NK-92 (cell line): ENCODE measurements around the gene MSH3.
"Not testable (repeated sequence)": the region's sequence is repeated elsewhere in the genome, so short reads cannot be mapped to it uniquely, and the experiment has no call there.

ENCODE experiments used
- DNase-seq: peaks from one replicate; lab custom pipeline; 2025; ENCODE audit not compliant: unreplicated experiment; lab: John Stamatoyannopoulos, UW

The MSH3 gene

DNA sequence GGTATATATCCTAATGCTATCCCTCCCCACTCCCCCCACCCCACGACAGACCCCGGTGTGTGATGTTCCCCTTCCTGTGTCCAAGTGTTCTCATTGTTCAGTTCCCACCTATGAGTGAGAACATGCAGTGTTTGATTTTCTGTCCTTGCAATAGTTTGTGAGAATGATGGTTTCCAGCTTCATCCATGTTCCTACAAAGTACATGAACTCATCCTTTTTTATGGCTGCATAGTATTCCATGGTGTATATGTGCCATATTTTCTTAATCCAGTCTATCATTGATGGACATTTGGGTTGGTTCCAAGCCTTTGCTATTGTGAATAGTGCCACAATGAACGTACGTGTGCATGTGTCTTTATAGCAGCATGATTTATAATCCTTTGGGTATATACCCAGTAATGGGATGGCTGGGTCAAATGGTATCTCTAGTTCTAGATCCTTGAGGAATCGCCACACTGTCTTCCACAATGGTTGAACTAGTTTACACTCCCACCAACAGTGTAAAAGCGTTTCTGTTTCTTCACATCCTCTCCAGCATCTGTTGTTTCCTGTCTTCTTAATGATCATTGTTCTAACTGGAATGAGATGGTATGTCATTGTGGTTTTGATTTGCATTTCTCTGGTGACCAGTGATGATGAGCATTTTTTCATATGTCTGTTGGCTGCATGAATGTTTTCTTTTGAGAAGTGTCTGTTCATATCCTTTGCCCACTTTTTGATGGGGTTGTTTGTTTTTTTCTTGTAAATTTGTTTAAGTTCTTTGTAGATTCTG, 186.8 kb downstream of the MSH3 start:
- DNase-seq, result not testable (repeated sequence)

DNA sequence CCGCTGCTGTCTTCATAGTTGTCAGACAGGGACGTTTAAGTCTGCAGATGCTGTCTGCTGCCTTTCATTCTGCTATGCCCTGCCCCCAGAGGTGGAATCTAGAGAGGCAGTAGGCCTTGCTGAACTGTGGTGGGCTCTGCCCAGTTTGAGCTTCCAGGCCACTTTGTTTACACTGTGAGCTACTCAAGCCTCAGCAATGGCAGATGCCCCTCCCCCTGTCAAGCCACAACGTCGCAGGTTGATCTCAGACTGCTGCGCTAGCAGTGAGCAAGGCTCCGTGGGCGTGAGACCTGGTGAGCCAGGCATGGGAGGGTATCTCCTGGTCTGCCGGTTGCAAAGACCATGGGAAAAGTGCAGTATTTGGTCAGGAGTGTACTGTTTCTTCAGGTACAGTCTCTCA, 192.0 kb downstream of the MSH3 start:
- not testable (repeated sequence) for DNase-seq

DNA sequence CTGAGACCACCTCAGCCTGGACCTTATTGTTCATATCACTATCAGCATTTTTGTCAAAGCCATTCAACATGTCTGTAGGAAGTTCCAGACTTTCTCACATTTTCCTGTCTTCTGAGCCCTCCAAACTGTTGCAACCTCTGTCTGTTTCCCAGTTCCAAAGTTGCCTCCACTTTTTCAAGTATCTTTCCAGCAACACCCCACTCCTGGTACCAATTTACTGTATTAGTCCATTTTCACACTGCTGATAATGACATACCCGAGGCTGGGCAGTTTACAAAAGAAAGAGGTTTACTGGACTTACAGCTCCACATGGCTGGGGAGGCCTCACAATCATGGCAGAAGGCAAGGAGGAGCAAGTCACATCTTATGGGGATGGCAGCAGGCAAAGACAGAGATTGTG, 195.7 kb downstream of the MSH3 start:
- not testable (repeated sequence) for DNase-seq

DNA sequence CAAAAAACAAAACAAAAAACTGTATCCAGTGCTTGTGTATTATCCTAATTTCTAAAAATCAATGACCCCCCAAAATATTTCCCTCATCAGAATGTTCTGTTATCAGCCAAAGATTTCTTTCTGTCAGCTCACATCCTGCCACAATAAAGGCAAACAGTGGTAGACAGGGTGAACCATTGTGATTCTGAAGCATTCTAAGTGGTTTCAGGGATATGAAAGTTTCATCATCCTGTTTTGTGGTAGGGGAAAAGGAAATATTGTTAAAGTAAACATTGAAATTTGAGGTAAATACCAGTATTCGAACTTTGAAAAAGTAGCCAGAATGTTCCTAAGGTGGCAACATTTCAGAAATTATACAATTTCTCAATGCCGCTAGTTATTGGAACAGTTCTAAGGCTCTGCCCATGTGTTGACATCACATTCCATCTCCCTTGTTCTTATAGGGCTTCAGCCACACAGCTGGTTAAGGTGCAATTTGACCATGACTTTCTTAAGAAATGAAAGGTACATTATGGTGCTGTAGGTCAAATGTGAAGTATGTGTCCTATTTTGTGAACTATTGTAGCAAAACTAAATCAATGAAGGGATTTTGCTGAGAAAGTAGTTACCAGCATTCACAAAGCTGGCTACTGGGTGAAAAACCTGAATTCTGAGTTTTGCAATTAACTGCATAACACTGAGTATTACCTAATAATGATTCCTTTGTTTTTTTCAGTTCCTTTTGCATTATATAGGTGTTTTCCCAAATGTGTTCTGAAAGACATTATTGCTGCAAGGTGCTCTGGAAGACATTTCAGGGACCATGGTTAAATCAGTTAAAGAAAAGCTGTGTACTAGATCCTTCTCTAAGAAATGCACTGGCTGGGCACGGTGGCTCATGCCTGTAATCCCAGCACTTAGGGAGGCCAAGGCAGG, 198.1 kb downstream of the MSH3 start:
- no peak for DNase-seq

DNA sequence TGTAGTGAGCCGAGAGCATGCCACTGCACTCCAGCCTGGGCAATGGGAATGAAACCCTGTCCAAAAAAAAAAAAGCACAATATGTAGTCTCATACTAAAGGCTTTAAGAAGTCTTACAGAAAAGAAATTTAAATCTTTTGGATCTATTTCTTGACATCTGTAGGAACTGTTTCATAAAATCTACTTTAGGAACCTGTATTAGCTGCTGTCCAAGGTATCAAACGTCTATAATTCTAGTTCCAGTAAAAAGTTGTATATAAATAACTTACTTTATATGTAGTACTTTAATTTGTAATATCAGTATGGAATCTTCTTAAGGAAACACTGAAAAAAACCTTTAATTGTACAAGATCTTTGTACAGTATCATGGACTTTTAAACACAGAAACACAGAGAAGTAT, 199.0 kb downstream of the MSH3 start:
- DNase-seq, result no peak

DNA sequence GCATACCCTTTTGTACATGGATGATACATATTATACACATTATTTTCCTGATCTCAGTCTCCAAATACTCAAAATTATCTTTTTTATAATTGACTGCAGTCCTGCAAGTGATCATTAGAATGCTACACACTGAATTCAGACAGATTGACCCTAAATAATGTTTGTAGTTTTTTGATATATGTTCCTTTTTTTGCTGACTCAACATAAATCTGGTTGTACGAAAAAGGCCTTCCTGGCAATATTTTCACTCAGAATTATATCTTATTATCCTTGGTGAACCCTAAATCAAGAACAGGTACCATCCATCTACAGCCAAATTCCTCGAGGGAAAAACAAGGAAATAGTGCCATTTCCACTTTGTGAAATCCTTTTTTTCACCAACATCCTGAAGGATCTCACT, 200.1 kb downstream of the MSH3 start:
- DNase-seq, result no peak

DNA sequence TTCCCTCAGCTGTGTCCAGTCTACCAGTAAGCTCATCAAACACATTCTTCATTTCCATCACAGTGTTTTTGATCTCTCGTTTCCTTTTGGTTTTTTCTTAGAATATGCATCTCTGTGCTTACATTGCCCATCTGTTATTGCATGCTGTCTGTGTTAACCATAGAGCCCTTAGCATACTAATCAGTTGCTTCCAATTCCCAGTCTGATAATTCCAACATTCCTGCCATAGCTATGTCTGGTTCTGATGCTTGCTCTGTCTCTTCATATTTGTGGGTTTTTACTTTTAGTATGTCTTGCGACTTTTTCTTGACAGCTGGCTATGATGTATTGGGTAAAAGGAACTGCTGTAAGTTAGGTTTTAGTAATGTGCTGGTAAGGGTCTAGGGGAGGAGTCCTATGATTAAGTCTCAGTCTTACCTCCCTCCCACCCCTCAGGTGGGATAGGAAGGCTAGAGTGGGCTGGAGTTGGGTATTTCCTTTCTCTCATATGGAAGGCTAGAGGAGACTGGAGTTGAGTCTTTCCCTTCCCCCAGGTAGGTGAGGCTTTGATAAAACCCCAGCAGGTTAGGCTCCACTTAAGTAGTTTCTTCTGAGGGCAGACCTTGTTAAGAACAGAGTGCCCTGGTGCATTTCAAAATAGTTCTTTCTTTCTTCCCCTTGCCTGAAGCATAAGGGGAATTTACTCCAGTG, 206.6 kb downstream of the MSH3 start:
- DNase-seq, result no peak

DNA sequence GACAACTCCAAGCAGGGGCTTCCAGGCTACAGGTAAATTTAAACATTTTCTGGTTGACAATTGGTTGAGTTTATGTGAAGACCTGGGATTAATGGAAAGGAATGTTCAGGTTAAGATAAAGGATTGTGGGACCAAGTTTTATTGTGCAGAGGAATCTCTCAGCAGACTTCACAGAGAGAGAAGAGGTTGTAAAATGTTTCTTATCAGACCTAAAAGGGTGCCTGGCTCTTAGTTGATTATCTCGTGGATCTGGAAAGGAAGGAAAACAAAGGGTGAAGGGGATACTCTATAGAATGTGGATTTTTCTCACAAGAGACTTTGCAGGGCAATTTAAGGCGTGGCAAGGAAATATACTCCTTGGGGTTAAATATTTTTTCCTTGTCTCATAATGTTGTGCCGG, 209.3 kb downstream of the MSH3 start:
- no peak for DNase-seq

DNA sequence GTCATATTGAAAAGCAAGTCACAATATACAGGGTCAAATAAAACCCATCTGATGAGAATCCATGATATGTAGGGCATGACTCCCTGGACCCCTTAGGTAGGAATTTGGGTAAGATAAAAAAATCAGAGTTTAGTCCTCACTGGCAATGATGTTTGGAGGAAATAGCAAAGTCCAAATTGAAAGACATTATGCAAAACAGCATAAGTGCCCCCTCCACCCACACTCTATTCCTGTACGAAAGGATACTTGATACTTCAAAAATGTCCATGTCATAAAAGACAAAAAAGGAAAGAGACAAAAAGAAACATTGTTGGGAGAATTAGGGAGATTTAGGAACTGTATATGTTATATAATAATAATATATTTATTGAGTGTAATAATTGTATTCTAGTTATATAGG, 209.7 kb downstream of the MSH3 start:
- DNase-seq, result no peak

DNA sequence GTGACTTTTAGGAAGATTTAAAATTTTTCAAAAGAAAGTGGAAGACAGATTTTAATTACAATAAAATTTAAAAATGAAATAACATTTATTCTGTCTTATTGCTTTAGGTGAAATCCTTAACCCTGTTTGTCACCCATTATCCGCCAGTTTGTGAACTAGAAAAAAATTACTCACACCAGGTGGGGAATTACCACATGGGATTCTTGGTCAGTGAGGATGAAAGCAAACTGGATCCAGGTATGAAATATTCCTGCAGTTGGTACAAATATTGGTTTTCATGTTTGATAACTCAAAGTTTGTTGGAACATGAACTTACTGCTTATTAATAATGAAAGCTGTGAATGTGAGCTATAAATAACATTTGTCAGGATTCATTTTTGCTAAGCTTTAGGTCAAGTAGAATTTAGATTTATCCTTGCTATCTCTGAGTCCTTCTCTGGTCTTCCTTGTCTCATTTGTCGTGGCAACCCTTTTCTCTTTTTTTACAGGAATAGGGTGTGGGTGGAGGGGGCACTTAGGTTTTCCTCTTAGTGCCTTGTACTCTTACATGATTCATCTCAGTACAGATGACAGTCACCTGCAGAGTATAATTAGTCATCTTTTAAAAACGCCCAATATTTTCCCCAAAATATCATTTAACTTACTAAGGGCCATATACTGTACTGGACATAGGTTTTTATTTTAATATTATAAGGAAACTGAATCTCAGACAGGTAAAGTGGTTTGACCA, 210.4 kb downstream of the MSH3 start:
- DNase-seq, result no peak

DNA sequence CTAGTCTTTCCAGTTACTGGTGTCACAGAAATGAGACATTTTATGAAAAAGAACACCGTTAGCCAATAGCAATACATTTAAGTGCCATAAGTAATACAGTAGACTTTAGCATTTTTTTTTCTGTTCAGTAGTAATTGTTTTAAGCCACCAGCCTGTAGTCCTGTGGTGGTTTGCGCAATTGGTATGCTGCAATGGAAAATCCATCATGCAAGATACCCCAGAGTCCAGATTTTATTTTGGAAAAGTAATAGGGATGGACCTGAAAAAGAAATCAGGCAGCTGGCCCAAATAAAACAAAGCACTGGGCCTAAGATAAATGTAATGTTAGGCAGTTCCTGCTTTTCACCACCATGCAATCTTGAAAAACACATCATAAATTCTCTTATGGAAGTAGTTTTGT, 211.1 kb downstream of the MSH3 start:
- DNase-seq, result no peak

DNA sequence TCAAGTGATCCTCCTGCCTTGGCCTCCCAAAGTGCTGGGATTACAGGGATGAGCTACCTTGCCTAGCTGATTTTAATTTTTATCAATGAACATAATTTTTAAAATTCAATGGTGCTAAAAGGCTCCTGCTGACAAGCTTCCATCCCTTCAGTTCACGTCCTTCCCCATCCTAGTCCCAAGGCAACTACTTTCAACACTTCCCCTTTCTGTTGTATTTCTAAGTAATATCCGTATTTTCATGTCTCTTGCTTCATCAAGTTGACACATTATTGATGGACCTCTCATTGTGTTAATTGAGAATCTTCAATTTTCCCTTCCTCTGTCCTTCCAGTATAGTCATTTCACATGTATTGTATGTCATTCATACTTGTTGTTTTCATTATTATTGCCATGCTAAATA, 211.9 kb downstream of the MSH3 start:
- no peak for DNase-seq

DNA sequence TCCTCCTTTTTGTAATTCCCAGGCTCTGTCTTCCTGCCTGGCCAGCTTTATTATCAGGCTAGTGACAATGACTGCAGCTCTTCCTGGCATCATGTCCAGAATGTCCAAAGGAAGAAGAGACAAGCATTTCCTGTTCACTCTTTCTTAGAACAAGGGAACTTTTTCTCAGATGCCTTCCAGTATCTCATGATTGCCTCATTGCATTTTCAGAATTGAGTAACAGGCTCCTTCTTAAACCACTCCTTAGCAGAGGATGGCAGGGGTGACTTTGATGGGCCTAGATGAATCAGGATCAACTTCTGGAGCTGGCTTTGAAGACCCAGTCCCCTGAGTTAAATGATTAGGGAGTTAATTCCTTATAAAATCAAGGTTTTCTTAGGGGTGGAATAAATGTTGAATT, 212.8 kb downstream of the MSH3 start:
- DNase-seq, result no peak

DNA sequence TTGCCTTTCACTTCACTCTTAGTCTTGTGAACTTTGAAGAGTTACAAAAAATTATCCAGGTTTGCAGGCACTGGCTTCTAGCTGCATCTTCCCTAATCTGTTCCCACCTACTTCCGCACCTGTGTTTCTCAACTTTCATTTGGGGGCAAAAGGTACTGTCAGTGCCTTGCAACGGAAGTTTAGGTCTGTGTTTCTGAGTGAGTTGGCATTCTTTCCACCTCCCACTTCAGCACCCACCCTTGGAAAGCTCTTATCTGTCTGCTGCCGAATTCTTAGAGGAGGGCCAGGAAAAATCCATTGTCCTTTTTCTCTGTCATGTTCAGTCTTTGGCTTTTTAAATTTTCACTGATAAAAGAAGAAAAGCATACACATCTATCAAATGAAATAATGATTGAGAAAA, 216.0 kb downstream of the MSH3 start:
- DNase-seq, result no peak

DNA sequence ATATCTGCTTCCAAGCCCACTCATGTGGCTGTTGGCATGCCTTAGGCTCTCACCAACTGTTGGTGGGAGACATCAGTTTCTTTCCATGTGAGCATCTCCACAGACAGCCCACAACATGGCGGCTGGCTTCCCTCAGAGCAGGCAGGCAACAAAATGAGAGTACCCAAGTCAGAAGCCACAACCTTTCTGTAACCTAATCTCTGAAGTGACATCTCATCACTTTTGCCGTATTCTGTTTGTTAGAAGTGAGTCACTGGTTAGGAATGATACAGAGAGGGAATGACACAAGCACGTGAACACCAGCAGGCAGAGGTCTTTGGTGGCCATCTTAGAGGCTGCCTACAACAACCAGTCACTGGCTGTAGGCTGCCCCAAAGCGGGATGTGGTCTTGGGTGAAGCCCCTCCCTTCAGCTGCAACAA, 217.1 kb downstream of the MSH3 start:
- DNase-seq, result no peak

DNA sequence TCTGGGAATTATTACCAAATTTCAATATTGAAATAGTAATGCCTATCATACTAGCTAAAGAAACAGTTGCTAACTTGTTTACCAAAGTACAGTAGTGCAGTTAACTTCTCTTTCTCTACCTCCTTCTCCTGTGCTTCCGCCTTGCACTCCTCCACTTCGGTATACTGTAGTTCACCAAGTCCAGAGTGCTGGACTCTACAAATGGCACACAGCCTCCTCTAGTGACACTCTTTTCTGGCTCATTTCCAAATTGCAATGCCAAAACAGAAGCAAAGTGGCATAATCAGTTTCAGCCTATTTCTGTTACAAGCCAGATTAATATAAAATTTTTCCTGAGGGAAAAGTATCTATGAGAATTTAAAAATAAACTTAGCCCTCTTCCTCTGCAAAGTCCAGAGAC, 219.7 kb downstream of the MSH3 start:
- DNase-seq, result no peak

DNA sequence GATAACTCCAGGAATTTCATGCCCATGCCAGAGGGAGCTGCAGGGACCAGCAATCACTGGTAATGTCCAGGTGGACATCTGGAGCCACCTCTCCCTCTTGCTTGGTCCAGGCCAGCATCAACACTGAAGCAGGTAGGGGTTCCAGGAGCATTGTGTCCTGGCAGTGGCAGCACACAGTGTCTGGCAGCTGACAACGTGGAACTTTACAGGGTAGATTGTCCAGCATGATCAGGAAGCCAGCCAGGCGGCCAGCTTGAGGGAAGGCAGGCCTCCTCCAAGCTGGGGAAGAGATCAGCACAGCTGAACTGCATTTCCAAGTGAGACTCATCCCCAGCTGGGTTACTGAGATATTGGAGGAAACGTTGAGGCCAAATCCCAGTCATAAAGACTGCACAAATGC, 223.1 kb downstream of the MSH3 start:
- DNase-seq, result no peak

DNA sequence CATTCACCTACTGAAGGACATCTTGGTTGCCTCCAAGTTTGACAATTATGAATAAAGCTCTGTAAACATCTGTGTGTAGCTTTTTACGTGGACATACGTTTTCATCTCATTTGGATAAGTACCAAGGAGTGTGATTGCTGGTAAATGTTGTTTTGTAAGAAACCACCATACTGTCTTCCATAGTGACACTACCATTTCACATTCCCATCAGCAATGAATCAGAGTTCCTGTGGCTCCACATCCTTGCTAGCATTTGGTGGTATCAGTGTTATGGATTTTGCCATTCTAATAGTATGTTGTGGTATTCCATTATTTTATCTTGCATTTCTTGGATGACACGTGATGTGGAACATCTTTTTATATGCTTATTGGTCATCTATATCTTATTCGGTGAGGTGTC, 227.3 kb downstream of the MSH3 start:
- DNase-seq, result no peak

DNA sequence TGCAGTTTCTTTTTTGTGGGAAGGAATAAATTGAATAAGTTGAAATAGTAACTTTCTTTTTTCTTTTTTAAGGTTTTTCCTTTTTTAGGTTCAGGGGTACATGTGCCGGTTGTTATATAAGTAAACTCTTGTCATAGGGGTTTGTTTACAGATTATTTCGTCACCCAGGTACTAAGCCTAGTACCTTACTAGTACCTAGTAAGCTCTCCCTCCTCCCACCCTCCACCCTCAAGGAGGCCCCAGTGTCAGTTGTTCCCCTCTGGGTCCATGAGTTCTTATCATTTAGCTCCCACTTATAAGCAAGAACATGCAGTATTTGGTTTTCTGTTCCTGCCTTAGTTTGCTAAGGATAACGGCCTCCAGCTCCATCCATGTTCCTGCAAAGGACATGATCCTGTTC, 228.9 kb downstream of the MSH3 start:
- DNase-seq, result not testable (repeated sequence)

DNA sequence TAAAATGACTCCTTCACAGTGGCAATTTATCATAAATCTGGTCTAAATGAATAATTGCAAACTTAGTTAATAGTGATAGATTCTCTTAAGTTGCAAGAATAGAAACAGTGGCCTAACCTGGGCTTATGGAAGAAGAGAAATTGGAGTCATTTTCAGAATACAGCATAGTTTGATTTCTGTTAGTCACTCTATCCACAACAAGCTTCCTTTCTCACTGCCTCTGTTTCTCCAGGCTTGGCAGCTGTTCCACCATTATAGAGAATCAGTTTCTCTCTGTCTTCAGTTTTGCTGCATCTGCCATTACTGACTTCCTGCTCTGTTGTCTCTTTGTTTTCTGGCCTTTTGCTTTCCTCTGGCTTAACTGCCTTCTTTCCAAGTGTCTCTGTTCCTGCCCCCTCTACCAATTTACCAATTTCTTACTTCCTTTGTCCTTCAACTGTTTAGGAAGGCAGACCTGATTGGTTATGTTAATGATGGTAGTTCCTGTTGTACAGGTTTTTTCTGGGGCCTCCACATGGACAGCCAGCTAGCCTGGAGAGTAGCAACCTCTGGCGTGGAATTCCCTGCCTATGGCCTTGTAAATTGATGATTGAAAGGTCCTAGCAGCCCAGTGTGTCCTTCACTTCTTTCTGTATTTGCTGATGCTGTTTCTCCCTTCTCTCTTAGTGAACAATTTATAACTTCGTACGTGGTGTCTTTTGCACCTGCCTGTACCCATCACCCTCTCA, 229.8 kb downstream of the MSH3 start:
- DNase-seq, result no peak
